Right atrium auricular region (tissue), 2 donors: Measurements from ENCODE around the gene SH3GL1. TPM values are rescaled to one million over a fixed set of nuclear protein-coding genes. Genes with fewer than 3 reads are reported as not detected.

Experiments
- DNase-seq: peaks from one replicate; pipeline ENCODE4 v3.0.0-alpha.2; 2019; ENCODE audit warnings: low spot score
- H3K27ac ChIP-seq, 2 donors: fragments of 200-600 bp; sonication (generic); 1 replicate in 1 of 2; 2 replicates in 1 of 2; pipeline ENCODE4 v1.5.1; 2016 to 2019
- H3K27me3 ChIP-seq, 2 donors: fragments of 200-600 bp; sonication (generic); one replicate each; pipeline versions ENCODE4 v1.5.1 to v1.6.0; 2017 to 2019
- H3K36me3 ChIP-seq: fragments of 200-600 bp; sonication (generic); one replicate; pipeline ENCODE4 v1.5.1; 2016
- H3K4me1 ChIP-seq, 2 donors: fragments of 200-600 bp; sonication (generic); one replicate each; pipeline versions ENCODE4 v1.5.1 to v1.6.0; 2017 to 2019
- H3K4me3 ChIP-seq, 2 donors: fragments of 200-600 bp; sonication (generic); 1 replicate in 1 of 2; 2 replicates in 1 of 2; pipeline ENCODE4 v1.5.1; 2017 to 2019; ENCODE audit warnings: mild to moderate bottlenecking in 1 of 2, moderate library complexity in 1 of 2
- H3K9me3 ChIP-seq, 2 donors: fragments of 200-600 bp; sonication (generic); one replicate each; pipeline ENCODE4 v1.5.1; 2019
- CTCF ChIP-seq, 2 donors: fragments of 200-600 bp; sonication (generic); IDR thresholded peaks; one replicate each; pipeline ENCODE4 v1.5.1; 2019; ENCODE audit warnings: antibody characterized with exemption in 2 of 2
- total RNA-seq, 2 donors: library from RNA; depleted of rRNA; stranded (reverse); fragments of >200 nt; gene quantifications; one replicate each; pipeline ENCODE4 v1.1.0, GENCODE V29; 2016

SH3GL1 gene
- total RNA-seq, 2 donors from 2014 or later: 17.5 to 31.9 TPM

- Histone ChIP-seq H3K27ac (no peak overlapping the region), H3K36me3 (peaks cover 60% of the 10 kb centered on the region)
These were observed 35.0 kb downstream of the SH3GL1 start for GRCh38 chr19:4365341-4365740.

GRCh38 chr19:4363571-4364304 lies 36.6 kb downstream of the SH3GL1 start:
- Histone ChIP-seq H3K27me3 (no peaks in the 10 kb centered on the region), H3K4me3 (no peak overlapping the region), H3K36me3 (peaks cover 76% of the 10 kb centered on the region), H3K4me1 (peaks cover 0 to 22% of the 10 kb centered on the region in 2 donors), H3K9me3 (no peaks in the 10 kb centered on the region), H3K27ac (no peak overlapping the region)
- no peak for TF ChIP-seq CTCF (IDR thresholded peaks at IDR 0.05)
- no peak for DNase-seq

More at GRCh38 chr19:4365341-4365740, 35.0 kb downstream of the SH3GL1 start:
- no peaks in the 10 kb centered on the region for H3K9me3 ChIP-seq
- TF ChIP-seq CTCF (IDR thresholded peaks at IDR 0.05): no peak
- no peak overlapping the region for H3K4me3 ChIP-seq
- H3K4me1 ChIP-seq: peaks cover 0 to 38% of the 10 kb centered on the region in 2 donors
- no peak for DNase-seq
- no peaks in the 10 kb centered on the region for H3K27me3 ChIP-seq

GRCh38 chr19:4362831-4363545 lies 37.4 kb downstream of the SH3GL1 start:
- no peak for DNase-seq
- Histone ChIP-seq H3K27ac (no peak overlapping the region), H3K36me3 (peaks cover 76% of the 10 kb centered on the region), H3K27me3 (no peaks in the 10 kb centered on the region), H3K4me3 (no peak overlapping the region), H3K9me3 (no peaks in the 10 kb centered on the region), H3K4me1 (peaks cover 0 to 14% of the 10 kb centered on the region in 2 donors)
- no peak for TF ChIP-seq CTCF (IDR thresholded peaks at IDR 0.05)

GRCh38 chr19:4362101-4362828 lies 38.1 kb downstream of the SH3GL1 start:
- DNase-seq: no peak
- Histone ChIP-seq H3K9me3 (no peaks in the 10 kb centered on the region), H3K4me3 (no peak overlapping the region), H3K4me1 (peaks cover 0 to 7% of the 10 kb centered on the region in 2 donors), H3K27me3 (no peaks in the 10 kb centered on the region), H3K27ac (no peak overlapping the region), H3K36me3 (peaks cover 76% of the 10 kb centered on the region)
- TF ChIP-seq CTCF (IDR thresholded peaks at IDR 0.05): no peak

- Histone ChIP-seq H3K9me3 (no peaks in the 10 kb centered on the region), H3K27me3 (no peaks in the 10 kb centered on the region), H3K27ac (no peak overlapping the region), H3K4me3 (no peak overlapping the region), H3K36me3 (peaks cover 75% of the 10 kb centered on the region), H3K4me1 (no peaks in the 10 kb centered on the region)
- no peak for TF ChIP-seq CTCF (IDR thresholded peaks at IDR 0.05)
- no peak for DNase-seq
These were observed 38.9 kb downstream of the SH3GL1 start for GRCh38 chr19:4361152-4362046.
